ENCODE data around the gene GPR153.
A peak's percentile ranks its signal among the peaks of the same experiment; 100 is the strongest.

The GPR153 gene

GRCh38 chr1:6265151-6265550, 4.3 kb upstream of the GPR153 start:
- Histone ChIP-seq H3K4me2 (ENCODE audit: low read length) (no peak overlapping the region), H3K36me3 (ENCODE audit: insufficient read depth, low read length) (peaks cover 3% of the 10 kb centered on the region), H3K27me3 (ENCODE audit: control insufficient read depth, insufficient read depth, low read length) (no peaks in the 10 kb centered on the region), H3K9me3 (replicated peaks; ENCODE audit: low read length) (no peaks in the 10 kb centered on the region), H3K4me1 (ENCODE audit: control insufficient read depth, insufficient read depth, low read length) (peaks cover 39% of the 10 kb centered on the region), H3K9ac (ENCODE audit: low read depth, low read length) (no peak overlapping the region), H3K4me3 (ENCODE audit: low read length) (no peak overlapping the region)

- Histone ChIP-seq H3K9me3 (replicated peaks; ENCODE audit: low read length) (no peaks in the 10 kb centered on the region), H3K36me3 (ENCODE audit: insufficient read depth, low read length) (no peaks in the 10 kb centered on the region), H3K4me1 (ENCODE audit: control insufficient read depth, insufficient read depth, low read length) (peaks cover 45% of the 10 kb centered on the region), H3K4me2 (ENCODE audit: low read length) (no peak overlapping the region), H3K27me3 (ENCODE audit: control insufficient read depth, insufficient read depth, low read length) (no peaks in the 10 kb centered on the region), H3K4me3 (ENCODE audit: low read length) (no peak overlapping the region), H3K9ac (ENCODE audit: low read depth, low read length) (no peak overlapping the region)
Measured at GRCh38 chr1:6263716-6264115, 2.8 kb upstream of the GPR153 start.

- peaks cover 41% of the 10 kb centered on the region for H3K4me1 ChIP-seq (ENCODE audit: control insufficient read depth, insufficient read depth, low read length)
- H3K4me2 ChIP-seq (ENCODE audit: low read length): peak overlapping the region; percentile 20
- H3K36me3 ChIP-seq (ENCODE audit: insufficient read depth, low read length): no peaks in the 10 kb centered on the region
- no peak overlapping the region for H3K4me3 ChIP-seq (ENCODE audit: low read length)
- H3K27me3 ChIP-seq (ENCODE audit: control insufficient read depth, insufficient read depth, low read length): no peaks in the 10 kb centered on the region
- no peak overlapping the region for H3K9ac ChIP-seq (ENCODE audit: low read depth, low read length)
- no peaks in the 10 kb centered on the region for H3K9me3 ChIP-seq (replicated peaks; ENCODE audit: low read length)
Measured at GRCh38 chr1:6262555-6263420, 1.9 kb upstream of the GPR153 start.

DNA sequence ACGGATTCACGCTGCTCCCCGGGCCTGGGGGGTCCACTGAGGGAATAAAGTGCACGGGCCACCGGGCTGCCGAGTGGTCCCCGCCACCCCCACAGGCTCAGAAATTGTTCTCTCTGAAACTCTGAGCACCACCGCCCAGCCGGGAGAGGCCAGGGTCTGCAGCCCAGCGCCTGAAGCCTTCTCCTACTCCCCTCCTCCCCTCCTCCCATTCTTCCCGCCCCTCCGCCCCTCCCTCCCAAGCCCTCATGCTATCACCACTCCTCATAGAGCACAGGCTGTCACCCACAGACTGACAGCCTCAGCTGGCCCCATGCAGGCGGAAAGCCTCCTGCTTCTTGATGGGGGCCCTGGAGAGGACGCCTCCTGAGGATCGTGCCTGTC, 707 bp upstream of the GPR153 start:
- Histone ChIP-seq H3K4me2 (ENCODE audit: low read length) (peak overlapping the region; percentile 86), H3K9me3 (replicated peaks; ENCODE audit: low read length) (no peaks in the 10 kb centered on the region), H3K4me3 (ENCODE audit: low read length) (peak overlapping the region; percentile 70), H3K27me3 (ENCODE audit: control insufficient read depth, insufficient read depth, low read length) (no peaks in the 10 kb centered on the region), H3K36me3 (ENCODE audit: insufficient read depth, low read length) (no peaks in the 10 kb centered on the region), H3K4me1 (ENCODE audit: control insufficient read depth, insufficient read depth, low read length) (peaks cover 46% of the 10 kb centered on the region), H3K9ac (ENCODE audit: low read depth, low read length) (peak overlapping the region; percentile 60)

DNA sequence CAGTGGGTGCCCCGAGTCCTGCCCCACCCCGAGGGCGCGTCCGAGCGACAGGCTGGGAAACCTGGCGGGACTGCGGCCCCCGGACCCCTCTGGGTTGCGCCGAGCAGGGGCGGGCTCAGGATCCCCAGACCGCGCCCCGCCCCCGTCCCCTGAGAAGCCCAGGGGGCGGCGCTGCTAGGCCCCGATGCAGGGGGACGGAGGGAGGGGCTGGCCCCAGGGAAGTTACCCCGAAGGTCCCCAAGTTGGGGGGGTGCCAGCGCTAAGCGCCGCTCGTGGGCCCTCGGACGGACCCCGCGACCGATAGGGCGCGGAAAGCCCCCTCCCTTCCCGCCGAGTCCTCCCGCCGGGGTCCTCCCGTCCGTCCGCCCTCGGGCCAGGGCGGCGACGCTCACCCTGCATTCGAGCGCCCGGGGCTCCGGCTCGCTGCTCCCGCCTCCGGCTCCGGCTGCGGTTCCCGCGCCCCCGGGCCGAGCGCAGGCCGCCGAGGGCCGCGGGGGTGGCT, 414 bp downstream of the GPR153 start:
- peak overlapping the region; percentile 63 for H3K9ac ChIP-seq (ENCODE audit: low read depth, low read length)
- peaks cover 46% of the 10 kb centered on the region for H3K4me1 ChIP-seq (ENCODE audit: control insufficient read depth, insufficient read depth, low read length)
- H3K36me3 ChIP-seq (ENCODE audit: insufficient read depth, low read length): no peaks in the 10 kb centered on the region
- no peaks in the 10 kb centered on the region for H3K9me3 ChIP-seq (replicated peaks; ENCODE audit: low read length)
- H3K4me3 ChIP-seq (ENCODE audit: low read length): peak overlapping the region; percentile 70
- no peaks in the 10 kb centered on the region for H3K27me3 ChIP-seq (ENCODE audit: control insufficient read depth, insufficient read depth, low read length)
- peak overlapping the region; percentile 86 for H3K4me2 ChIP-seq (ENCODE audit: low read length)

GRCh38 chr1:6259491-6260362, 1.2 kb downstream of the GPR153 start:
- peak overlapping the region; percentile 86 for H3K4me2 ChIP-seq (ENCODE audit: low read length)
- H3K9me3 ChIP-seq (replicated peaks; ENCODE audit: low read length): no peaks in the 10 kb centered on the region
- no peaks in the 10 kb centered on the region for H3K27me3 ChIP-seq (ENCODE audit: control insufficient read depth, insufficient read depth, low read length)
- peaks cover 46% of the 10 kb centered on the region for H3K4me1 ChIP-seq (ENCODE audit: control insufficient read depth, insufficient read depth, low read length)
- no peak overlapping the region for H3K9ac ChIP-seq (ENCODE audit: low read depth, low read length)
- no peaks in the 10 kb centered on the region for H3K36me3 ChIP-seq (ENCODE audit: insufficient read depth, low read length)
- peak overlapping the region; percentile 70 for H3K4me3 ChIP-seq (ENCODE audit: low read length)

DNA sequence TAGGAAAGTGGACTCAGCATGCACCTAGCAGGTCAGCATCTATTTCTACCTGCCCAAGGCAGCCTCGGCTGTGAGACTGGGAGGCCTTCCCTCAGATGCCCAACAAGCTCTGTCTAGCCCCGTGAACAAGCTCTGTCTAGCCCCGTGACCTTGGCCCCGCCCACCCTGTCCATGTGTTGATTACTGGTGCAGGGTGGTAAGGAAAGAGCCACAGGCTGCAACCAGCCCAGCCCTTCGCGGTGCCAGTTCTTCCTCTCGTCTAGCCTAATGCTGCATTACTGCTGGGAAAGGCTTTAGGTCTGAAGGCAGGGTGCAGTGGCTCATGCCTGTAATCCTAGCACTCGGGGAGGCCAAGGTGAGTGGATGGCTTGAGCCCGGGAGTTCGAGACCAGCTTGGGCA, 2.2 kb downstream of the GPR153 start:
- H3K4me1 ChIP-seq (ENCODE audit: control insufficient read depth, insufficient read depth, low read length): peaks cover 42% of the 10 kb centered on the region
- no peak overlapping the region for H3K4me2 ChIP-seq (ENCODE audit: low read length)
- no peak overlapping the region for H3K4me3 ChIP-seq (ENCODE audit: low read length)
- H3K9me3 ChIP-seq (replicated peaks; ENCODE audit: low read length): no peaks in the 10 kb centered on the region
- no peaks in the 10 kb centered on the region for H3K36me3 ChIP-seq (ENCODE audit: insufficient read depth, low read length)
- H3K9ac ChIP-seq (ENCODE audit: low read depth, low read length): no peak overlapping the region
- H3K27me3 ChIP-seq (ENCODE audit: control insufficient read depth, insufficient read depth, low read length): no peaks in the 10 kb centered on the region

- H3K36me3 ChIP-seq (ENCODE audit: insufficient read depth, low read length): no peaks in the 10 kb centered on the region
- H3K9me3 ChIP-seq (replicated peaks; ENCODE audit: low read length): no peaks in the 10 kb centered on the region
- peak overlapping the region; percentile 24 for H3K4me2 ChIP-seq (ENCODE audit: low read length)
- H3K4me1 ChIP-seq (ENCODE audit: control insufficient read depth, insufficient read depth, low read length): peaks cover 32% of the 10 kb centered on the region
- no peaks in the 10 kb centered on the region for H3K27me3 ChIP-seq (ENCODE audit: control insufficient read depth, insufficient read depth, low read length)
- H3K9ac ChIP-seq (ENCODE audit: low read depth, low read length): no peak overlapping the region
- H3K4me3 ChIP-seq (ENCODE audit: low read length): no peak overlapping the region
Measured at GRCh38 chr1:6257541-6258069, 3.3 kb downstream of the GPR153 start.

DNA sequence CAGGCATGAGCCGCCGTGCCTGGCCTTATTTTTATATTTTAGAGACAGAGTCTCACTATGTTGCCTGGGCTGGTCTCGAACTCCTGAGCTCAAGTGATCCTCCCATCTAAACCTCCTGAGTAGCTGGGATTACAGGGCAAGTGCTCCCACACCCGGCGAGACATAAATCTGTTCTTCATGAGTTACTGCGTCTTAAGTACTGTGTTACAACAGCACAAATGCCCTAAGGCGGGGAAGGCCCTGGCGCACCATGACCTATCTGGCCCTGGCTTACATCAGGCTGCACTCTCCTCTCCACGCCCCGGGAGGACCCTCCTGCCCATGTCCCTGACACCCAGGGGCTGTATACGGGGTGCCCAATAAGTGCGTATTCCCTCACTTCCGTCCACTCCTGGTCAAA, 4.3 kb downstream of the GPR153 start:
- Histone ChIP-seq H3K4me3 (ENCODE audit: low read length) (no peak overlapping the region), H3K9me3 (replicated peaks; ENCODE audit: low read length) (no peaks in the 10 kb centered on the region), H3K4me2 (ENCODE audit: low read length) (no peak overlapping the region), H3K27me3 (ENCODE audit: control insufficient read depth, insufficient read depth, low read length) (no peaks in the 10 kb centered on the region), H3K36me3 (ENCODE audit: insufficient read depth, low read length) (no peaks in the 10 kb centered on the region), H3K9ac (ENCODE audit: low read depth, low read length) (no peak overlapping the region), H3K4me1 (ENCODE audit: control insufficient read depth, insufficient read depth, low read length) (peaks cover 23% of the 10 kb centered on the region)

DNA sequence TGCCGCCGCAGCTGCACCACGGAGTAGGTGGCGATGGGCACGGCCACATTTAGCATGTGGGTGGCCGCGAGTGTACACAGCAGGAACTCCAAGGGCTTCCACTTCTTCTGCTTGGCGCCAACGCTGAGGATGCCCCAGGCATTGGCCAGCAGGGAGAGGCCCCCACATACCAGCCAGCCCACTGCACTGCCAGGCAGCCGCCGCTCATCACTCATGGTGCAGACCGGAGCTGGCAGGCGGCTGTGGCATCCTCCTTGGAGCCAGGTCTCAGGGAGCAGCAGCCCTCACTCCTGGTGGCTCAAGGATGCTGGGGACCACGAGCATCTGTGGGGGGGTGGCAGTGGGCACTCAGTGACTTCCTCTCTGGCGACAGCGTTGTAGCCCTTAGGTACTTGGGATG, 6.2 kb downstream of the GPR153 start:
- no peaks in the 10 kb centered on the region for H3K9me3 ChIP-seq (replicated peaks; ENCODE audit: low read length)
- no peak overlapping the region for H3K4me2 ChIP-seq (ENCODE audit: low read length)
- H3K4me3 ChIP-seq (ENCODE audit: low read length): no peak overlapping the region
- H3K27me3 ChIP-seq (ENCODE audit: control insufficient read depth, insufficient read depth, low read length): peaks cover 5% of the 10 kb centered on the region
- no peaks in the 10 kb centered on the region for H3K36me3 ChIP-seq (ENCODE audit: insufficient read depth, low read length)
- no peak overlapping the region for H3K9ac ChIP-seq (ENCODE audit: low read depth, low read length)
- peaks cover 15% of the 10 kb centered on the region for H3K4me1 ChIP-seq (ENCODE audit: control insufficient read depth, insufficient read depth, low read length)

DNA sequence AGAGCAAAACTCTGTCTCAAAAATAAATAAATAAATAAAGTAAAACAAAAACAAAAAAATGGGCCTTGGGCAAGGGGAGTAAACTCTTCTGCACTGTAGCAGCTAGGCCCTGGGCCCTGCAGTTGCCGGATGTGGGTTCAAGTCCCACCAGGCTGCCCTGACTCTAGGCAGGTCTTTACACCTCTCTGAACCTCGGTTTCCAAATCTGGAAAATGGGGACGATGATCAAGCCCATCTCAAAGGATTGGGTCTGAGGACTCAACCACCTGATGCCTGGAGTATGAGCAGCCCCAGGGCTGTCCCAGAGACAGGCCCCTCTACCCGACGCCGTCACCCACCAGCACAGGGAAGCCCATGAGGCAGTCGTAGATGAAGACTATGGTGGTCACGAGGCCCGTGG, 7.5 kb downstream of the GPR153 start:
- Histone ChIP-seq H3K4me2 (ENCODE audit: low read length) (no peak overlapping the region), H3K4me3 (ENCODE audit: low read length) (no peak overlapping the region), H3K9me3 (replicated peaks; ENCODE audit: low read length) (no peaks in the 10 kb centered on the region), H3K4me1 (ENCODE audit: control insufficient read depth, insufficient read depth, low read length) (peaks cover 11% of the 10 kb centered on the region), H3K27me3 (ENCODE audit: control insufficient read depth, insufficient read depth, low read length) (peaks cover 5% of the 10 kb centered on the region), H3K36me3 (ENCODE audit: insufficient read depth, low read length) (no peaks in the 10 kb centered on the region), H3K9ac (ENCODE audit: low read depth, low read length) (no peak overlapping the region)
